ENCODE data around the gene ANKRD23.

DNA sequence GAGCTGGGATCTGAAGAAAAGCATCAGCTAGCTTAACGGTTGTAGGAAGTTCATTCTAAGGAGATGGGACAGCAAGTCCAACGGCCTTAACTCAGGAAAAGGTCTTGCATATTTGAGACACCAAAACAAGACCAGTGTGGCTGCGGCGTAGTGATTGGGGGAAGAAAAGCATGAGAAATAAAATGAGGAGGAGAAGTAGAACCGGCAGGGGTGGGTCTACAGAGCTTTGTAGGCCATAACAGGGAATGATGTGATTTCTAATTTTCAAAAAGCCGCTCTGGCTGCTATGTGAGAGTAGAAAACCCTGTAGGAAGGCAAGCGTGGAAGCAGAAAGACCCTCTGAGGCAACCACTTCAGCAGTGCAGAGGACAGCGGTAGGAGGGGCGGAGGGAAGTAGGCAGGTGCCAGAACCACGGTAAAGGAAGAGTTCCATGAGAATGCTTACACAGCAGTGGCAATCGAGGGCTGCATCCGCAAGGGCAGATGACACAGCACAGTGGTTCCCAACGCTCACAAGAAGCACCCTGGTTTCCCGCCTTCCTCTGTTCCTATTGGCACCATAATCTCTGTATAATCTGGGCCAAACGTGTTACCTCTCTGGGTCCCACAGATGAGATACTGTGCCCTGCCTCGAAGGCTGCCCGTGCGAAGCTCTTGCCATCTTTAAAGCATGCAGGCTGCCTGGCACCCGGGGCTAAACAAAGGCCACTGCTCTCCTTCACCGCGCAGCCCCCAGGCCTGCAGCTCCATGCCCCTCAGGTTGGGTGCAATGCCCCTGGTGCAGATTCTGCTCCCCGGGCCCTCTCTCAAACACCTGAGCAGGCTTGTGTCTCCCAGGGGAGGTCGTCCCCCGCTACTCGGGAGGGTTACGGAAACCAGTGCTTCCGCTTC lies 13.2 kb upstream of the ANKRD23 start:
- TF ChIP-seq POLR2A (IDR thresholded peaks at IDR 0.05) (no peak), CTCF (IDR thresholded peaks at IDR 0.05) (no peak)
